Thyroid gland (tissue), 4 donors: ENCODE data around the gene FAM200B. TPM values are rescaled to one million over a fixed set of nuclear protein-coding genes. Genes with fewer than 3 reads are reported as not detected.

ENCODE experiments used
- DNase-seq, 2 donors: peaks; one replicate each; pipeline ENCODE4 v3.0.0-alpha.2; 2019
- H3K27ac ChIP-seq, 3 donors: fragments of 200-600 bp; sonication (generic); 1 replicate in 2 of 3; 2 replicates in 1 of 3; pipeline ENCODE4 v1.5.1; 2016 to 2019; ENCODE audit warnings: mild to moderate bottlenecking in 1 of 3, moderate library complexity in 1 of 3
- H3K27me3 ChIP-seq: fragments of 200-600 bp; sonication (generic); one replicate; pipeline ENCODE4 v1.5.1; 2019
- H3K36me3 ChIP-seq, 2 donors: fragments of 200-600 bp; sonication (generic); one replicate each; pipeline ENCODE4 v1.5.1; 2016 to 2019
- H3K4me1 ChIP-seq, 2 donors: fragments of 200-600 bp; sonication (generic); one replicate each; pipeline ENCODE4 v1.5.1; 2017 to 2019
- H3K4me3 ChIP-seq, 3 donors: fragments of 200-600 bp; sonication (generic); replicated peaks in 1 of 3; 1 replicate in 2 of 3; 2 replicates in 1 of 3; pipeline ENCODE4 v1.5.1; 2016; ENCODE audit warnings: mild to moderate bottlenecking in 1 of 3
- H3K9me3 ChIP-seq: fragments of 200-600 bp; sonication (generic); one replicate; pipeline ENCODE4 v1.5.1; 2017
- CTCF ChIP-seq, 6 experiments: fragments of 200-600 bp in 3 of 6; fragments of 450-650 bp in 3 of 6; sonication (generic) in 3 of 6; IDR thresholded peaks; one replicate each; pipeline ENCODE4 v1.5.1; 2016 to 2019; ENCODE audit warnings: antibody characterized with exemption in 6 of 6, mild to moderate bottlenecking in 2 of 6, inconsistent platforms in 1 of 6, moderate library complexity in 1 of 6
- POLR2A ChIP-seq, 2 donors: fragments of 450-650 bp; IDR thresholded peaks; one replicate each; pipeline ENCODE4 v1.6.1; 2017; ENCODE audit warnings: antibody characterized with exemption in 2 of 2, mild to moderate bottlenecking in 2 of 2, moderate library complexity in 1 of 2
- WGBS, 2 donors: methylation state at CpG; one replicate each; pipeline ENCODE4 v1.1.5; 2017; 5-methylcytosine and 5-hydroxymethylcytosine counted together
- intact Hi-C: fragments of 100-400 bp; cut with DNase I; formaldehyde crosslinking; loops from one replicate; pipeline ENCODE4 v1.15.1; 2023
- total RNA-seq, 4 donors: library from RNA; depleted of rRNA; stranded (reverse); fragments of >200 nt; gene quantifications; one replicate each; pipeline ENCODE4 v1.2.3, GENCODE V29; 2016

The FAM200B gene
- total RNA-seq, 4 donors from 2014 or later: 62.4 to 85.6 (median 73.2) TPM

- DNase-seq: no peak
- 92% methylated on average over 5 of the region's 5 CpGs for WGBS, 2 donors
- H3K4me3 ChIP-seq: no peak overlapping the region
- H3K27me3 ChIP-seq: no peaks in the 10 kb centered on the region
- no peak for TF ChIP-seq POLR2A (IDR thresholded peaks at IDR 0.05)
- no peak overlapping the region for H3K27ac ChIP-seq
- no peaks in the 10 kb centered on the region for H3K9me3 ChIP-seq
- intact Hi-C loops: no loop called here
- peaks cover 11 to 12% of the 10 kb centered on the region in 2 donors for H3K4me1 ChIP-seq
- no peaks in the 10 kb centered on the region for H3K36me3 ChIP-seq
Observed at GRCh38 chr4:15718465-15718864, 36.8 kb downstream of the FAM200B start.

GRCh38 chr4:15718959-15719358, 37.3 kb downstream of the FAM200B start:
- 93 to 98% methylated on average over 7 of the region's 7 CpGs for WGBS, 2 donors

GRCh38 chr4:15719506-15719905, 37.9 kb downstream of the FAM200B start:
- Histone ChIP-seq H3K4me3 (no peak overlapping the region), H3K9me3 (no peaks in the 10 kb centered on the region), H3K27me3 (no peaks in the 10 kb centered on the region), H3K4me1 (peaks cover 7 to 8% of the 10 kb centered on the region in 2 donors), H3K27ac (no peak overlapping the region), H3K36me3 (no peaks in the 10 kb centered on the region)
- WGBS, 2 donors: 78 to 81% methylated on average over 4 of the region's 4 CpGs
- intact Hi-C loops: no loop called here
- no peak for TF ChIP-seq POLR2A (IDR thresholded peaks at IDR 0.05)
- TF ChIP-seq CTCF (IDR thresholded peaks at IDR 0.05): no peak
- no peak for DNase-seq

More at GRCh38 chr4:15718959-15719358, 37.3 kb downstream of the FAM200B start:
- no peak for DNase-seq
- H3K9me3 ChIP-seq: no peaks in the 10 kb centered on the region
- intact Hi-C loops: no loop called here
- no peaks in the 10 kb centered on the region for H3K27me3 ChIP-seq
- H3K4me1 ChIP-seq: peaks cover 11 to 12% of the 10 kb centered on the region in 2 donors
- TF ChIP-seq POLR2A (IDR thresholded peaks at IDR 0.05) (no peak), CTCF (IDR thresholded peaks at IDR 0.05) (no peak)
- no peaks in the 10 kb centered on the region for H3K36me3 ChIP-seq
- no peak overlapping the region for H3K4me3 ChIP-seq
- no peak overlapping the region for H3K27ac ChIP-seq

GRCh38 chr4:15720851-15721250, 39.2 kb downstream of the FAM200B start:
- DNase-seq: no peak
- Histone ChIP-seq H3K27ac (no peak overlapping the region), H3K4me1 (no peaks in the 10 kb centered on the region), H3K36me3 (no peaks in the 10 kb centered on the region), H3K9me3 (no peaks in the 10 kb centered on the region), H3K4me3 (no peak overlapping the region), H3K27me3 (no peaks in the 10 kb centered on the region)
- intact Hi-C loops: no loop called here
- 69 to 97% methylated on average over 2 of the region's 2 CpGs for WGBS, 2 donors
- TF ChIP-seq POLR2A (IDR thresholded peaks at IDR 0.05) (no peak), CTCF (IDR thresholded peaks at IDR 0.05) (no peak)

- Histone ChIP-seq H3K27ac (no peak overlapping the region), H3K36me3 (no peaks in the 10 kb centered on the region), H3K27me3 (no peaks in the 10 kb centered on the region), H3K9me3 (no peaks in the 10 kb centered on the region), H3K4me1 (peaks cover 3 to 5% of the 10 kb centered on the region in 2 donors), H3K4me3 (no peak overlapping the region)
- WGBS, 2 donors: 45 to 67% methylated on average over 4 of the region's 4 CpGs
- intact Hi-C loops: no loop called here
- DNase-seq: no peak
- TF ChIP-seq CTCF (IDR thresholded peaks at IDR 0.05) (no peak), POLR2A (IDR thresholded peaks at IDR 0.05) (no peak)
Observed at GRCh38 chr4:15725608-15726007, 44.0 kb downstream of the FAM200B start.
